Cardiac fibroblast (primary cell): ENCODE data around the gene NDUFC2.

Experiments used
- DNase-seq, 2 donors: peaks; one replicate each; pipeline versions ENCODE4 v3.0.0 to v3.0.0-alpha.2; 2010; ENCODE audit warnings: low read depth in 2 of 2
- H3K4me3 ChIP-seq, 2 donors: replicated peaks in 1 of 2; 1 replicate in 1 of 2; 2 replicates in 1 of 2; pipeline ENCODE4 v1.5.1; 2011; ENCODE audit warnings: low read depth in 2 of 2, low read length in 2 of 2, mild to moderate bottlenecking in 2 of 2, moderate library complexity in 1 of 2
- TF ChIP-seq, protein P1 (sequence below): IDR thresholded peaks from one replicate; pipeline ENCODE4 v1.5.1; 2011; ENCODE audit warnings: low read depth, mild to moderate bottlenecking, low read length, inconsistent platforms

Gene NDUFC2

DNA sequence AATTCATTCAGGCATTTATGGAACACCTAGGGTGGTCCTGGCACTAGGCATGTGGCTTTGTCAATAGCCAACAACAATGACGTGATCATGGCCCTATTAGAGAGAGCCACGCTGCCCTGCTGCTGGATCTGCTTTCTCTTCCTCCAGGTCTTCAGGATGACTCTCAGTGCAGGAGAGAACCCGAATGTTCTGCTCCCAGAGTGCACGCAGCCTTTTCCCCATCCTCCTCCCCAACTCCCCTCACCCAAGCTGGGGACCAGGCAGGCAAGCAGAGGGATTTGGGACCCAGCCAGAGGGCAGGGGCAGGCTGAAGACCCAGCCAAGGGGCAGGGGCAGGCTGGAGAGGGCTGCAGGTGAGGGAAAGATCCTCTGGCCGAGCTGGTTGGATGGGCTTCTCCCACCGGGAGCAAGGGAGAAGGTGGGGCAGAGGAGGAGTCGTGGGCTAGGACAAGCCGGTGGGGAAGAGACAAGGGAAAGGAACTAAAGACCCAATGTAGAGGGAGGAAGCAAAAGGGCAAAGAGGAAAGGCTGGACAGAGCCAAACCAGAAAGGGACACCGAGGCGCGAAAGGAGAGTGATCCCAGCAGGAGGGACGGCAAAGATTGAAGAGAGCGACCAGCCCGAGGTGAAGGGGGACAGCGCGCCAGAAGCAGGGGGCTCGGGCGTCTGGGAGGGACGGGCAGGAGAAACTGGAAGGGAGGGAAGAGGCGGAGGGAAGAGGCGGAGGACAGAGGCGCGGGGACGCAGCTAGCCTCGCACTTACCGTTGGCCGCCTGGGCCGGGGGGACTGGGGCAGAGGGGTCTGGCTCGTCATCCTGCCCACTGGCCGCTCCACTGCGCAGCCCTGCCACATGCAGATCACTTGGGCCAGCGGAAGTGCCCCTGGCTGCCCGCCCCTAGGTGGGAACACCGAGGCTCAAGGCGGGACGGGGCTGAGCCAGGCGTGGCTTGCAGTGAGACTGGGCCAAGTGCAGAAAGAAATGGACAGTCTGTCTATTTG is 57.0 kb downstream of the NDUFC2 start, which contains the start of gene KCTD14:
Gene KCTD14, minus strand, starts transcription at position 880 of the 1,000 bp plus-strand sequence. Its CDS starts 27 bp downstream, at position 853.
- peak; percentile 11 to 30 for DNase-seq
- TF ChIP-seq, protein P1, sequence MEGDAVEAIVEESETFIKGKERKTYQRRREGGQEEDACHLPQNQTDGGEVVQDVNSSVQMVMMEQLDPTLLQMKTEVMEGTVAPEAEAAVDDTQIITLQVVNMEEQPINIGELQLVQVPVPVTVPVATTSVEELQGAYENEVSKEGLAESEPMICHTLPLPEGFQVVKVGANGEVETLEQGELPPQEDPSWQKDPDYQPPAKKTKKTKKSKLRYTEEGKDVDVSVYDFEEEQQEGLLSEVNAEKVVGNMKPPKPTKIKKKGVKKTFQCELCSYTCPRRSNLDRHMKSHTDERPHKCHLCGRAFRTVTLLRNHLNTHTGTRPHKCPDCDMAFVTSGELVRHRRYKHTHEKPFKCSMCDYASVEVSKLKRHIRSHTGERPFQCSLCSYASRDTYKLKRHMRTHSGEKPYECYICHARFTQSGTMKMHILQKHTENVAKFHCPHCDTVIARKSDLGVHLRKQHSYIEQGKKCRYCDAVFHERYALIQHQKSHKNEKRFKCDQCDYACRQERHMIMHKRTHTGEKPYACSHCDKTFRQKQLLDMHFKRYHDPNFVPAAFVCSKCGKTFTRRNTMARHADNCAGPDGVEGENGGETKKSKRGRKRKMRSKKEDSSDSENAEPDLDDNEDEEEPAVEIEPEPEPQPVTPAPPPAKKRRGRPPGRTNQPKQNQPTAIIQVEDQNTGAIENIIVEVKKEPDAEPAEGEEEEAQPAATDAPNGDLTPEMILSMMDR: no peak
- peak within 1 kb of the TSS; percentile 44 to 57 for H3K4me3 ChIP-seq

DNA sequence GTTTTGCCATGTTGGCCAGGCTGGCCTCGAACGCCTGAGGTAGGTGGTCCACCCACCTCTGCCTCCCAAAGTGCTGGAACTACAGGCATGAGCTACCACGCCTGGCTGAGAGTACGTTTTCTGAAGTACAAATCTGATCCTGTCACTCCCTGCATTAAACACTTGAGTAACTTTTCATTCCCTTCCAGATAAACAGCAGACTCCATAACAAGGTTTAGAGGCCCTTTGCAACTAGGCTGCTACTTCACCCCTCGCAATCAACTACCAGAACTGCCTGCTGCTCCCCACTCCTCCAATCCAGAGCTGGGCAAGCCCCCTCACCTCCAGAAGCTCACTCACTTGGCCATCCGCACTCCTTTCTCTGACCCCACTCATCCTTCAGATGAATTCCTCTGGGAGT is 58.1 kb downstream of the NDUFC2 start:
- H3K4me3 ChIP-seq: no peak overlapping the region
- TF ChIP-seq, protein P1: no peak
- no peak for DNase-seq

DNA sequence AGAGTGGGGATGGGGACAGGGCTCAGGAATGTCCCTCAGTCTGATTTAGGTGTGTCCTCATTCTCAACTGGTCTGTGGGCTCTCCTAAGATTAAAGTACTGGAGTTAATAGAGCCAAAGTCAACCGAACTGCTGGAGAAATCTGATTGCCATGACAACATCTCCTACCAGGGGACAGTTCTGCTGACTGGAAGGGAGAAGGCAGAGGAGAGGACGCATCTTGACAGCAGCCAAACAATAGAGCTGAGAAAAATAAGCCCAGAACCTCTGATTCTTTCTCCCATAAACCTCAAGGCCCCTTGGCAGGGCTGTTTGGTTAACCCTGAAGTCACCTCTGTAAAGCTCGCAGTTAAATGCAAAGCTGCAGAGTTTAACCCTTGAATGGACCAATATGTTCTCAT is 59.4 kb downstream of the NDUFC2 start:
- peak in 1 of 2 donors; percentile 6 for DNase-seq
- no peak overlapping the region for H3K4me3 ChIP-seq
- TF ChIP-seq, protein P1: no peak

DNA sequence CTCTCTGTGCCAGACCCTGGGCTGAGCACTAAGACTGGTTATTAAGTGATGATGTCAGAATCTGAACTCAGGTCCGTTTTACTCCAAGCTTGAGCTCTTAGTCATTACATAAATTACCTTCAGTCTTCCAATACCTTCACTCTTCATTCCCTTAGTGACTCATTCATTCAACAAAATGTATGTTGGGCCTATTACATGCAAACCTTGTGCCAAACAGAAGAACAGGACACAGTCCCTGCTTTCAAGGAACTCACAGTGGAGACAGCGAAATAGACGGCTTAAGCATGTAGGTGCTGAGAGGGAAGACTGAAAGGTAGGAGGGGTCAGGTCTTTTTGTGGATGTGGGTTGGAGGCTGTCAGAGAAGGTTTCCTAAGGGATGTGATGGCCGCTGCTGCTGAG is 59.9 kb downstream of the NDUFC2 start:
- TF ChIP-seq, protein P1: no peak
- no peak overlapping the region for H3K4me3 ChIP-seq
- DNase-seq: peak in 1 of 2 donors; percentile 19
